ENCODE measurements around the gene MAST3. TPM values are rescaled to one million over a fixed set of nuclear protein-coding genes. Genes with fewer than 3 reads are reported as not detected.

The MAST3 gene
- total RNA-seq, 1 donor from 2014 or later = 3.9 TPM

- H3K4me3 Mint-ChIP-seq (ENCODE audit: unreplicated experiment) = no peak overlapping the region
Measured at GRCh38 chr19:18126097-18126496, 28.5 kb downstream of the MAST3 start.

GRCh38 chr19:18128044-18128443 lies 30.5 kb downstream of the MAST3 start:
- peaks cover 6% of the 10 kb centered on the region for H3K27me3 Mint-ChIP-seq (ENCODE audit: unreplicated experiment)
- TF ChIP-seq CTCF (IDR thresholded peaks at IDR 0.05; ENCODE audit: unreplicated experiment) = no peak
- no peaks in the 10 kb centered on the region for H3K36me3 Mint-ChIP-seq (ENCODE audit: low read depth, unreplicated experiment)

More at GRCh38 chr19:18126097-18126496, 28.5 kb downstream of the MAST3 start:
- Mint-ChIP-seq H3K9me3 (ENCODE audit: unreplicated experiment) (no peaks in the 10 kb centered on the region), H3K27ac (ENCODE audit: unreplicated experiment) (no peak overlapping the region), H3K36me3 (ENCODE audit: low read depth, unreplicated experiment) (no peaks in the 10 kb centered on the region), H3K27me3 (ENCODE audit: unreplicated experiment) (peaks cover 2% of the 10 kb centered on the region), H3K4me1 (ENCODE audit: unreplicated experiment) (peaks cover 4% of the 10 kb centered on the region)
- no peak for DNase-seq (ENCODE audit: low spot score)
- no peak for TF ChIP-seq CTCF (IDR thresholded peaks at IDR 0.05; ENCODE audit: unreplicated experiment)

GRCh38 chr19:18128805-18129204 lies 31.2 kb downstream of the MAST3 start:
- Mint-ChIP-seq H3K36me3 (ENCODE audit: low read depth, unreplicated experiment) (no peaks in the 10 kb centered on the region), H3K4me1 (ENCODE audit: unreplicated experiment) (no peaks in the 10 kb centered on the region), H3K27ac (ENCODE audit: unreplicated experiment) (no peak overlapping the region), H3K27me3 (ENCODE audit: unreplicated experiment) (peaks cover 6% of the 10 kb centered on the region), H3K9me3 (ENCODE audit: unreplicated experiment) (no peaks in the 10 kb centered on the region), H3K4me3 (ENCODE audit: unreplicated experiment) (no peak overlapping the region)
- TF ChIP-seq CTCF (IDR thresholded peaks at IDR 0.05; ENCODE audit: unreplicated experiment) = no peak
- DNase-seq (ENCODE audit: low spot score) = no peak

More at GRCh38 chr19:18128044-18128443, 30.5 kb downstream of the MAST3 start:
- H3K4me1 Mint-ChIP-seq (ENCODE audit: unreplicated experiment) = no peaks in the 10 kb centered on the region
- DNase-seq (ENCODE audit: low spot score) = no peak
- no peak overlapping the region for H3K4me3 Mint-ChIP-seq (ENCODE audit: unreplicated experiment)
- no peaks in the 10 kb centered on the region for H3K9me3 Mint-ChIP-seq (ENCODE audit: unreplicated experiment)
- H3K27ac Mint-ChIP-seq (ENCODE audit: unreplicated experiment) = no peak overlapping the region

- Mint-ChIP-seq H3K27ac (ENCODE audit: unreplicated experiment) (no peak overlapping the region), H3K4me3 (ENCODE audit: unreplicated experiment) (no peak overlapping the region), H3K9me3 (ENCODE audit: unreplicated experiment) (no peaks in the 10 kb centered on the region), H3K36me3 (ENCODE audit: low read depth, unreplicated experiment) (no peaks in the 10 kb centered on the region), H3K27me3 (ENCODE audit: unreplicated experiment) (peaks cover 8% of the 10 kb centered on the region), H3K4me1 (ENCODE audit: unreplicated experiment) (no peaks in the 10 kb centered on the region)
- no peak for DNase-seq (ENCODE audit: low spot score)
- TF ChIP-seq CTCF (IDR thresholded peaks at IDR 0.05; ENCODE audit: unreplicated experiment) = no peak
Measured at GRCh38 chr19:18130523-18131242, 33.1 kb downstream of the MAST3 start.

GRCh38 chr19:18131841-18132596 lies 34.4 kb downstream of the MAST3 start:
- no peaks in the 10 kb centered on the region for H3K4me1 Mint-ChIP-seq (ENCODE audit: unreplicated experiment)
- H3K4me3 Mint-ChIP-seq (ENCODE audit: unreplicated experiment) = no peak overlapping the region
- TF ChIP-seq CTCF (IDR thresholded peaks at IDR 0.05; ENCODE audit: unreplicated experiment) = no peak
- DNase-seq (ENCODE audit: low spot score) = no peak
- H3K27ac Mint-ChIP-seq (ENCODE audit: unreplicated experiment) = no peak overlapping the region
- no peaks in the 10 kb centered on the region for H3K36me3 Mint-ChIP-seq (ENCODE audit: low read depth, unreplicated experiment)
- H3K27me3 Mint-ChIP-seq (ENCODE audit: unreplicated experiment) = peaks cover 8% of the 10 kb centered on the region
- no peaks in the 10 kb centered on the region for H3K9me3 Mint-ChIP-seq (ENCODE audit: unreplicated experiment)
